ENCODE results near the gene KEL.
A peak's percentile ranks its signal among the peaks of the same experiment; 100 is the strongest.

The KEL gene

GRCh38 chr7:143003393-143004051, 41.4 kb upstream of the KEL start:
- DNase-seq (ENCODE audit: low spot score) = peak; percentile 15
- Histone ChIP-seq H3K4me2 (ENCODE audit: insufficient read depth, low read length, poor library complexity, severe bottlenecking) (no peak overlapping the region), H4K8ac (ENCODE audit: low read depth, low read length) (no peak overlapping the region), H2BK12ac (ENCODE audit: low read length) (no peak overlapping the region), H2AFZ (ENCODE audit: low read length) (peak overlapping the region; percentile 82), H3K4me1 (ENCODE audit: control insufficient read depth in 2 of 2, insufficient read depth in 1 of 2, low read depth in 1 of 2, low read length in 2 of 2) (no peaks in the 10 kb centered on the region), H3K27ac (replicated peaks; ENCODE audit: low read length) (no peak overlapping the region), H3K79me1 (ENCODE audit: low read depth, low read length) (no peaks in the 10 kb centered on the region), H3K36me3 (replicated peaks in 1 of 2; ENCODE audit: control insufficient read depth in 2 of 2, insufficient read depth in 2 of 2, low read length in 2 of 2) (no peaks in the 10 kb centered on the region), H2AK5ac (ENCODE audit: low read depth, low read length) (no peak overlapping the region), H3K4ac (ENCODE audit: low read length) (no peak overlapping the region), H3K9me3 (replicated peaks in 1 of 2; ENCODE audit: control insufficient read depth in 2 of 2, insufficient read depth in 1 of 2, low read depth in 1 of 2, low read length in 2 of 2) (no peaks in the 10 kb centered on the region), H2BK120ac (ENCODE audit: low read depth, low read length) (no peak overlapping the region), H3K9ac (ENCODE audit: low read depth, low read length, poor library complexity) (no peak overlapping the region), H3K27me3 (ENCODE audit: control insufficient read depth in 3 of 3, insufficient read depth in 3 of 3, low read depth in 1 of 3, low read length in 3 of 3) (no peaks in the 10 kb centered on the region), H3K18ac (ENCODE audit: low read length) (no peak overlapping the region), H3K4me3 (ENCODE audit: low read length in 2 of 2) (no peak overlapping the region), H3K14ac (ENCODE audit: low read length) (no peak overlapping the region), H3K23ac (ENCODE audit: low read depth, low read length, poor library complexity) (no peak overlapping the region), H2BK15ac (ENCODE audit: low read length) (no peak overlapping the region), H4K91ac (ENCODE audit: low read depth, low read length, poor library complexity) (no peak overlapping the region), H2BK5ac (ENCODE audit: low read length) (no peak overlapping the region)
- no CpG with 5 or more reads among the region's 6 CpGs for WGBS, 2 donors (ENCODE audit: extremely low coverage in 2 of 2, insufficient read length in 2 of 2, insufficient replicate concordance in 1 of 2)

DNA sequence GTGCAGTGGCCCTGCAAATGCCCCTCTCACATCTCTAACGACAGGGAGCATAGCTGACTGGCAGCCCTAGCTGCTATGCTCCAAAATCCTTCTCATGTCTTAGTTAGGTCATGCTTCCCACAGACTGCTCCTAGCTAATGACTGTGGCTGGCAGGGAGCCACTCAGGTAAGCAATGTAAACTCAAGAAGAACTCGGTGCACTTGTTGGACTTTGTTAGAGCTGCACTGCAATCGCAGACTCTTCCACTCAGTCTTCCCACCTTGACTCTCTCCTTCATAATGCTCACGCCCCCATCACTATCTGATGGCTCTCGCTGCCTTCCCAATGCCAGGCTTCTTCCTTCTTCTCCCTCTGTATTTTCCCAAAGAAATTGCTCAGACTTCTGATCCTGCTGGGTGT, 40.7 kb upstream of the KEL start:
- Histone ChIP-seq H3K27me3 (ENCODE audit: control insufficient read depth in 3 of 3, insufficient read depth in 3 of 3, low read depth in 1 of 3, low read length in 3 of 3) (no peaks in the 10 kb centered on the region), H3K18ac (ENCODE audit: low read length) (no peak overlapping the region), H4K8ac (ENCODE audit: low read depth, low read length) (no peak overlapping the region), H2AFZ (ENCODE audit: low read length) (peak overlapping the region; percentile 82), H3K4me2 (ENCODE audit: insufficient read depth, low read length, poor library complexity, severe bottlenecking) (no peak overlapping the region), H3K36me3 (replicated peaks in 1 of 2; ENCODE audit: control insufficient read depth in 2 of 2, insufficient read depth in 2 of 2, low read length in 2 of 2) (no peaks in the 10 kb centered on the region), H3K9me3 (replicated peaks in 1 of 2; ENCODE audit: control insufficient read depth in 2 of 2, insufficient read depth in 1 of 2, low read depth in 1 of 2, low read length in 2 of 2) (no peaks in the 10 kb centered on the region), H3K14ac (ENCODE audit: low read length) (no peak overlapping the region), H2BK12ac (ENCODE audit: low read length) (no peak overlapping the region), H2BK120ac (ENCODE audit: low read depth, low read length) (no peak overlapping the region), H3K4me1 (ENCODE audit: control insufficient read depth in 2 of 2, insufficient read depth in 1 of 2, low read depth in 1 of 2, low read length in 2 of 2) (no peaks in the 10 kb centered on the region), H3K4ac (ENCODE audit: low read length) (no peak overlapping the region), H2AK5ac (ENCODE audit: low read depth, low read length) (no peak overlapping the region), H3K79me1 (ENCODE audit: low read depth, low read length) (no peaks in the 10 kb centered on the region), H3K27ac (replicated peaks; ENCODE audit: low read length) (no peak overlapping the region), H2BK5ac (ENCODE audit: low read length) (no peak overlapping the region), H3K23ac (ENCODE audit: low read depth, low read length, poor library complexity) (no peak overlapping the region), H3K9ac (ENCODE audit: low read depth, low read length, poor library complexity) (no peak overlapping the region), H2BK15ac (ENCODE audit: low read length) (no peak overlapping the region), H3K4me3 (ENCODE audit: low read length in 2 of 2) (no peak overlapping the region), H4K91ac (ENCODE audit: low read depth, low read length, poor library complexity) (no peak overlapping the region)
- WGBS, 2 donors (ENCODE audit: extremely low coverage in 2 of 2, insufficient read length in 2 of 2, insufficient replicate concordance in 1 of 2) = no CpG with 5 or more reads among the region's 5 CpGs
- DNase-seq (ENCODE audit: low spot score) = no peak

- no peaks in the 10 kb centered on the region for H3K4me1 ChIP-seq (ENCODE audit: control insufficient read depth in 2 of 2, insufficient read depth in 1 of 2, low read depth in 1 of 2, low read length in 2 of 2)
- no peak overlapping the region for H3K23ac ChIP-seq (ENCODE audit: low read depth, low read length, poor library complexity)
- no peak overlapping the region for H4K91ac ChIP-seq (ENCODE audit: low read depth, low read length, poor library complexity)
- DNase-seq (ENCODE audit: low spot score) = no peak
- no peaks in the 10 kb centered on the region for H3K27me3 ChIP-seq (ENCODE audit: control insufficient read depth in 3 of 3, insufficient read depth in 3 of 3, low read depth in 1 of 3, low read length in 3 of 3)
- H3K36me3 ChIP-seq (replicated peaks in 1 of 2; ENCODE audit: control insufficient read depth in 2 of 2, insufficient read depth in 2 of 2, low read length in 2 of 2) = no peaks in the 10 kb centered on the region
- H3K9me3 ChIP-seq (replicated peaks in 1 of 2; ENCODE audit: control insufficient read depth in 2 of 2, insufficient read depth in 1 of 2, low read depth in 1 of 2, low read length in 2 of 2) = peaks cover 0 to 2% of the 10 kb centered on the region in 2 donors
- H4K8ac ChIP-seq (ENCODE audit: low read depth, low read length) = no peak overlapping the region
- WGBS, 2 donors (ENCODE audit: extremely low coverage in 2 of 2, insufficient read length in 2 of 2, insufficient replicate concordance in 1 of 2) = no CpG with 5 or more reads among the region's 3 CpGs
- H3K9ac ChIP-seq (ENCODE audit: low read depth, low read length, poor library complexity) = no peak overlapping the region
- H3K79me1 ChIP-seq (ENCODE audit: low read depth, low read length) = no peaks in the 10 kb centered on the region
- no peak overlapping the region for H3K4me2 ChIP-seq (ENCODE audit: insufficient read depth, low read length, poor library complexity, severe bottlenecking)
- no peak overlapping the region for H3K4me3 ChIP-seq (ENCODE audit: low read length in 2 of 2)
- H2BK12ac ChIP-seq (ENCODE audit: low read length) = no peak overlapping the region
- H2BK5ac ChIP-seq (ENCODE audit: low read length) = no peak overlapping the region
- H3K18ac ChIP-seq (ENCODE audit: low read length) = no peak overlapping the region
- no peak overlapping the region for H2AK5ac ChIP-seq (ENCODE audit: low read depth, low read length)
- no peak overlapping the region for H3K4ac ChIP-seq (ENCODE audit: low read length)
- no peak overlapping the region for H3K27ac ChIP-seq (replicated peaks; ENCODE audit: low read length)
- H2BK120ac ChIP-seq (ENCODE audit: low read depth, low read length) = no peak overlapping the region
- no peak overlapping the region for H2AFZ ChIP-seq (ENCODE audit: low read length)
- H2BK15ac ChIP-seq (ENCODE audit: low read length) = no peak overlapping the region
- H3K14ac ChIP-seq (ENCODE audit: low read length) = no peak overlapping the region
Observed at GRCh38 chr7:143002106-143002505, 39.9 kb upstream of the KEL start.

DNA sequence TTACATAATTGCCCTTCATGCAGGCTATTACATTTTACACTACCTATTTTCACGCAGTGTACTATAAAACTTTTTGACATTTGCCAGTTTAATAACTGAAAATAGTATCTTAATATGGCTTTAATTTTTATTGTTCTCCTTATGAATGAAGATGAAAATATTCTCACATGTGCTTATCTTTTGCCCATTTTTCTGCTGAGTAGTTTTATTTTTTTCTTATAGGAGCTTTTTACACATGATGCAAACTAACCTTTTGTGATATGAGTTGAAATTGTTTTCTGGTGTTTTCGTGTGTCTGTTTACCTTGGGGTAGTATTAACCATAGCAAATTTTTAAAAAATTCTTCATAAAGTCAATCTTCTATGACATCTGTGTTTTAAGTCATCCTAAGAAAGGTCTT, 38.5 kb upstream of the KEL start:
- Histone ChIP-seq H3K4me1 (ENCODE audit: control insufficient read depth in 2 of 2, insufficient read depth in 1 of 2, low read depth in 1 of 2, low read length in 2 of 2) (no peaks in the 10 kb centered on the region), H3K4me3 (ENCODE audit: low read length in 2 of 2) (no peak overlapping the region), H3K27me3 (ENCODE audit: control insufficient read depth in 3 of 3, insufficient read depth in 3 of 3, low read depth in 1 of 3, low read length in 3 of 3) (no peaks in the 10 kb centered on the region), H4K8ac (ENCODE audit: low read depth, low read length) (no peak overlapping the region), H3K36me3 (replicated peaks in 1 of 2; ENCODE audit: control insufficient read depth in 2 of 2, insufficient read depth in 2 of 2, low read length in 2 of 2) (no peaks in the 10 kb centered on the region), H3K23ac (ENCODE audit: low read depth, low read length, poor library complexity) (no peak overlapping the region), H4K91ac (ENCODE audit: low read depth, low read length, poor library complexity) (no peak overlapping the region), H3K18ac (ENCODE audit: low read length) (no peak overlapping the region), H3K9me3 (replicated peaks in 1 of 2; ENCODE audit: control insufficient read depth in 2 of 2, insufficient read depth in 1 of 2, low read depth in 1 of 2, low read length in 2 of 2) (peaks cover 0 to 2% of the 10 kb centered on the region in 2 donors), H2BK12ac (ENCODE audit: low read length) (no peak overlapping the region), H2BK120ac (ENCODE audit: low read depth, low read length) (no peak overlapping the region), H2BK15ac (ENCODE audit: low read length) (no peak overlapping the region), H3K4ac (ENCODE audit: low read length) (no peak overlapping the region), H3K9ac (ENCODE audit: low read depth, low read length, poor library complexity) (no peak overlapping the region), H3K27ac (replicated peaks; ENCODE audit: low read length) (no peak overlapping the region), H2AFZ (ENCODE audit: low read length) (no peak overlapping the region), H2AK5ac (ENCODE audit: low read depth, low read length) (no peak overlapping the region), H2BK5ac (ENCODE audit: low read length) (no peak overlapping the region), H3K14ac (ENCODE audit: low read length) (no peak overlapping the region), H3K79me1 (ENCODE audit: low read depth, low read length) (no peaks in the 10 kb centered on the region), H3K4me2 (ENCODE audit: insufficient read depth, low read length, poor library complexity, severe bottlenecking) (no peak overlapping the region)
- WGBS, 2 donors (ENCODE audit: extremely low coverage in 2 of 2, insufficient read length in 2 of 2, insufficient replicate concordance in 1 of 2) = no CpG with 5 or more reads among the region's 2 CpGs
- no peak for DNase-seq (ENCODE audit: low spot score)
